HepG2 (cell line): Measurements from ENCODE around the gene DPEP2NB. TPM values are rescaled to one million over a fixed set of nuclear protein-coding genes. Genes with fewer than 3 reads are reported as not detected.

ENCODE experiments used
- DNMT3B ChIP-seq: conservative IDR thresholded peaks from 2 replicates; pipeline ENCODE4 v1.6.1; 2016; ENCODE audit warnings: missing biosample characterization, control low read depth
- KDM6A ChIP-seq: IDR thresholded peaks from 2 replicates; pipeline ENCODE4 v1.6.1; 2016; ENCODE audit warnings: low read depth
- NRL ChIP-seq: sonication (generic); formaldehyde crosslinking; IDR thresholded peaks from 2 replicates; pipeline ENCODE4 v1.5.0; 2020; ENCODE audit warnings: missing genetic modification reagents, mild to moderate bottlenecking, moderate library complexity, borderline replicate concordance
- PHF21A ChIP-seq: sonication (generic); formaldehyde crosslinking; IDR thresholded peaks from 2 replicates; pipeline ENCODE4 v1.5.0; 2020; ENCODE audit warnings: mild to moderate bottlenecking, missing genetic modification reagents
- SIN3B ChIP-seq: fragments of 150-350 bp; IDR thresholded peaks from 2 replicates; pipeline ENCODE4 v1.6.1; 2014; ENCODE audit warnings: low read length
- YEATS2 ChIP-seq: sonication (generic); formaldehyde crosslinking; IDR thresholded peaks from 2 replicates; pipeline ENCODE4 v1.4.0; 2020; ENCODE audit warnings: missing genetic modification reagents, borderline replicate concordance
- ZBTB7A ChIP-seq: sonication (generic); formaldehyde crosslinking; IDR thresholded peaks from 2 replicates; pipeline ENCODE4 v1.8.0; 2022; ENCODE audit warnings: mild to moderate bottlenecking, missing genetic modification reagents
- ZEB1 ChIP-seq: IDR thresholded peaks from 2 replicates; pipeline ENCODE4 v1.6.1; 2012; ENCODE audit warnings: mild to moderate bottlenecking, low read depth, inconsistent platforms; ENCODE audit not compliant: insufficient replicate concordance
- ZIK1 ChIP-seq: sonication (generic); formaldehyde crosslinking; IDR thresholded peaks from 2 replicates; pipeline ENCODE4 v1.5.0; 2020; ENCODE audit warnings: mild to moderate bottlenecking, low read depth, missing genetic modification reagents, borderline replicate concordance
- ZNF468 ChIP-seq: sonication (generic); formaldehyde crosslinking; IDR thresholded peaks from 2 replicates; pipeline ENCODE4 v1.8.0; 2022; ENCODE audit warnings: mild to moderate bottlenecking, moderate library complexity, missing genetic modification reagents
- ZNF549 ChIP-seq: sonication (generic); formaldehyde crosslinking; IDR thresholded peaks from 2 replicates; pipeline ENCODE4 v1.5.0; 2020; ENCODE audit warnings: missing genetic modification reagents
- ZNF552 ChIP-seq: sonication (generic); formaldehyde crosslinking; IDR thresholded peaks from 2 replicates; pipeline ENCODE4 v1.9.0; 2022; ENCODE audit warnings: missing genetic modification reagents, mild to moderate bottlenecking, borderline replicate concordance
- ZNF605 ChIP-seq: sonication (generic); formaldehyde crosslinking; IDR thresholded peaks from 2 replicates; pipeline ENCODE4 v1.8.0; 2022; ENCODE audit warnings: mild to moderate bottlenecking, missing genetic modification reagents
- ZNF674 ChIP-seq: sonication (generic); formaldehyde crosslinking; IDR thresholded peaks from 2 replicates; pipeline ENCODE4 v1.5.0; 2020; ENCODE audit warnings: low read depth, mild to moderate bottlenecking, missing genetic modification reagents
- ZNF713 ChIP-seq: sonication (generic); formaldehyde crosslinking; IDR thresholded peaks from 2 replicates; pipeline ENCODE4 v1.4.0; 2020; ENCODE audit warnings: mild to moderate bottlenecking, missing genetic modification reagents
- ZNF781 ChIP-seq: sonication (generic); formaldehyde crosslinking; IDR thresholded peaks from 2 replicates; pipeline ENCODE4 v1.5.1; 2020; ENCODE audit warnings: borderline replicate concordance, mild to moderate bottlenecking, missing genetic modification reagents; ENCODE audit errors: not compliant biosample characterization
- ZNF878 ChIP-seq: sonication (generic); formaldehyde crosslinking; IDR thresholded peaks from 2 replicates; pipeline ENCODE4 v1.8.1; 2023; ENCODE audit warnings: mild to moderate bottlenecking, missing genetic modification reagents, moderate library complexity
- ZNF879 ChIP-seq: sonication (generic); formaldehyde crosslinking; IDR thresholded peaks from 2 replicates; pipeline ENCODE4 v1.8.1; 2023; ENCODE audit warnings: missing genetic modification reagents
- polyA plus RNA-seq, 8 experiments: library from polyadenylated mRNA; depleted of rRNA in 3 of 8; stranded (reverse) in 7 of 8; unstranded in 1 of 8; fragments of >200 nt; fragmentation: Illumina TruSeq in 4 of 8; extraction: Trizol in 4 of 8; gene quantifications; 2 replicates each; pipeline versions ENCODE4 v1.2.1 to v1.2.3, GENCODE V29; 2011 to 2016; ENCODE audit warnings: low read depth in 4 of 8, missing spikeins in 1 of 8, mixed read lengths in 1 of 8; ENCODE audit not compliant: insufficient read depth in 1 of 8
- total RNA-seq, 5 experiments: library from RNA; depleted of rRNA; stranded (reverse); fragments of >200 nt; fragmentation: Illumina TruSeq; extraction: Trizol; gene quantifications; 2 replicates each; pipeline ENCODE4 v1.2.3, GENCODE V29; 2016; ENCODE audit warnings: low read depth in 1 of 5
- TF ChIP-seq, protein P1 (sequence below): sonication (generic); formaldehyde crosslinking; IDR thresholded peaks from 2 replicates; pipeline ENCODE4 v1.5.1; 2020; ENCODE audit warnings: mild to moderate bottlenecking, missing genetic modification reagents
- TF ChIP-seq, protein P2 (sequence below): IDR thresholded peaks from 2 replicates; pipeline ENCODE4 v1.6.1; 2018; ENCODE audit warnings: missing genetic modification reagents, mild to moderate bottlenecking, missing compliant biosample characterization
- TF ChIP-seq, protein P3 (sequence below): sonication (generic); formaldehyde crosslinking; IDR thresholded peaks from 2 replicates; pipeline ENCODE4 v1.5.0; 2020; ENCODE audit warnings: missing genetic modification reagents
- TF ChIP-seq, protein P4 (sequence below): IDR thresholded peaks from 2 replicates; pipeline ENCODE4 v1.6.1; 2016; ENCODE audit warnings: low read depth, borderline replicate concordance
- TF ChIP-seq, protein P5 (sequence below): sonication (generic); formaldehyde crosslinking; IDR thresholded peaks from 2 replicates; pipeline ENCODE4 v1.4.0; 2020; ENCODE audit warnings: missing genetic modification reagents, borderline replicate concordance

The DPEP2NB gene
- total and polyA plus RNA-seq, 2 of the 13 experiments (the other 11 are each of a cell fraction or from before 2014, with no cell fraction given): not detected

DNA sequence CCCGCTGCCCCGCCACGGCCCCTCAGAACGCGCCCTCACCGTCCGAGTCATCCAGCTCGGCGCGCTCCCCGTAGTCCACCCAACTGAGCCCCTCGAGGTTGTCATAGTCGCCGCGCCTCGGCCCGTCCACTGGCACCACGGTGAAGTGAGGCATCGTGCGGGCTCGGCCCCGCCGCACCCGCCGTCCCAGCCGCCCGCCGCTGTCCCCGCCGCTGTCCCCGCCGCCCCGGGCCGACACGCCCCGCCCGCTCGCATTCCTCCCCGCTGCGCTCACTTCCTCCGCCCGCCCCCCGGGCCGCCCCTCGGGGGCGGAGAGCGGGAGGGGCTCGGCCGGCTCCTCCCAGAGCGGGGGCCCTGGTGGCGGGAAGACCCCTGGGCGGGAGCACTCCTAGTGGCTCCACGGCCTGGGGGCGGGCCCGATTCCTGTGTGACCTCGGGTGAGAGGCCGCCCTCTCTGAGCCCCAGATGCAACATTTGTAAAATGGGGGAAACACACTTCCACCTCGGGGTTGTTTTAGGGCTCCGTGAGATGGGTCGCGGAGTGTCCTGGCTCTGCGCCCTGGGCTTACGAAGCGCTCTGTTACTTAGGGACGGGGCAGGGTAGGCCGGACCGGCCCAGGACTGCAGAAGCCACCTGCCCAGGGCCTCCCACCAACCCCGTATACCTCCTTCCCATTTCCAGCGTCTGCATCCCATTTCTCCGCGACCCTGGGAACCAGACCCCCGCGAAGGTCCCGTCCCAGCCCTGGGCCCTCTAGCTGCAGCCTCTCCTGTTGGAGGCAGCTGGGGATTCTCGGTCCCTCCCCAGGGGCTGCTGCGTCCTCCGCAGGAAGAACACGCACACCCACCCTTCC is 47.1 kb downstream of the DPEP2NB start, which contains the start of gene SLC12A4 (continued):
- TF ChIP-seq, protein P1, sequence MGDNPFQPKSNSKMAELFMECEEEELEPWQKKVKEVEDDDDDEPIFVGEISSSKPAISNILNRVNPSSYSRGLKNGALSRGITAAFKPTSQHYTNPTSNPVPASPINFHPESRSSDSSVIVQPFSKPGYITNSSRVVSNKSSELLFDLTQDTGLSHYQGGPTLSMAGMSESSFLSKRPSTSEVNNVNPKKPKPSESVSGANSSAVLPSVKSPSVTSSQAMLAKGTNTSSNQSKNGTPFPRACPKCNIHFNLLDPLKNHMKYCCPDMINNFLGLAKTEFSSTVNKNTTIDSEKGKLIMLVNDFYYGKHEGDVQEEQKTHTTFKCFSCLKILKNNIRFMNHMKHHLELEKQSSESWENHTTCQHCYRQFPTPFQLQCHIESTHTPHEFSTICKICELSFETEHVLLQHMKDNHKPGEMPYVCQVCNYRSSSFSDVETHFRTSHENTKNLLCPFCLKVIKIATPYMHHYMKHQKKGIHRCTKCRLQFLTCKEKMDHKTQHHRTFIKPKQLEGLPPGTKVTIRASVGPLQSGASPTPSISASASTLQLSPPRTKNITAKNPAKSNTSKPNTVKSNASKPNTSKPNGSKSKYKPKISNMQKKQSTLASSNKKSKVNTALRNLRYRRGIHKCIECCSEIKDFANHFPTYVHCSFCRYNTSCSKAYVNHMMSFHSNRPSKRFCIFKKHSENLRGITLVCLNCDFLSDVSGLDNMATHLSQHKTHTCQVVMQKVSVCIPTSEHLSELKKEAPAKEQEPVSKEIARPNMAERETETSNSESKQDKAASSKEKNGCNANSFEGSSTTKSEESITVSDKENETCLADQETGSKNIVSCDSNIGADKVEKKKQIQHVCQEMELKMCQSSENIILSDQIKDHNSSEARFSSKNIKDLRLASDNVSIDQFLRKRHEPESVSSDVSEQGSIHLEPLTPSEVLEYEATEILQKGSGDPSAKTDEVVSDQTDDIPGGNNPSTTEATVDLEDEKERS: peak; percentile 70
- peak; percentile 35; the same call in 1 of the 2 replicates for TF ChIP-seq ZNF879 (CRISPR knock-in tag)
- TF ChIP-seq, protein P2, sequence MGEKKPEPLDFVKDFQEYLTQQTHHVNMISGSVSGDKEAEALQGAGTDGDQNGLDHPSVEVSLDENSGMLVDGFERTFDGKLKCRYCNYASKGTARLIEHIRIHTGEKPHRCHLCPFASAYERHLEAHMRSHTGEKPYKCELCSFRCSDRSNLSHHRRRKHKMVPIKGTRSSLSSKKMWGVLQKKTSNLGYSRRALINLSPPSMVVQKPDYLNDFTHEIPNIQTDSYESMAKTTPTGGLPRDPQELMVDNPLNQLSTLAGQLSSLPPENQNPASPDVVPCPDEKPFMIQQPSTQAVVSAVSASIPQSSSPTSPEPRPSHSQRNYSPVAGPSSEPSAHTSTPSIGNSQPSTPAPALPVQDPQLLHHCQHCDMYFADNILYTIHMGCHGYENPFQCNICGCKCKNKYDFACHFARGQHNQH (CRISPR knock-in tag): peak; percentile 89
- peak; percentile 64 for TF ChIP-seq PHF21A (CRISPR knock-in tag)
- peak; percentile 93 for TF ChIP-seq ZBTB7A (CRISPR knock-in tag)
- TF ChIP-seq, protein P3, sequence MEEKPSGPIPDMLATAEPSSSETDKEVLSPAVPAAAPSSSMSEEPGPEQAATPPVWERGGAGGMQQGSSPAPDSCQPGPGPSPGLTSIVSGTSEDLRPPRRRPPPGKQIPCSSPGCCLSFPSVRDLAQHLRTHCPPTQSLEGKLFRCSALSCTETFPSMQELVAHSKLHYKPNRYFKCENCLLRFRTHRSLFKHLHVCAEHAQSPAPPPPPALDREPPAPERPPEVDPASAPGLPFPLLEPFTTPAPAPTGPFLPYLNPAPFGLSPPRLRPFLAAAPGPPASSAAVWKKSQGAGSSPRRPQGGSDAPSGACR (CRISPR knock-in tag): peak; percentile 75; the same call in 1 of the 2 replicates
- peak; percentile 35 for TF ChIP-seq ZNF781 (CRISPR knock-in tag)
- no peak for TF ChIP-seq ZNF549 (CRISPR knock-in tag)
- TF ChIP-seq ZNF674 (CRISPR knock-in tag): no peak
- peak; percentile 72; the same call in 1 of the 2 replicates for TF ChIP-seq NRL (CRISPR knock-in tag)
- peak; percentile 82; the same call in 1 of the 2 replicates for TF ChIP-seq ZNF878 (CRISPR knock-in tag)
- TF ChIP-seq, protein P4, sequence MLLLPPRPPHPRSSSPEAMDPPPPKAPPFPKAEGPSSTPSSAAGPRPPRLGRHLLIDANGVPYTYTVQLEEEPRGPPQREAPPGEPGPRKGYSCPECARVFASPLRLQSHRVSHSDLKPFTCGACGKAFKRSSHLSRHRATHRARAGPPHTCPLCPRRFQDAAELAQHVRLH (CRISPR knock-in tag): peak; percentile 86
- no peak for TF ChIP-seq DNMT3B (CRISPR knock-in tag)
- TF ChIP-seq SIN3B: no peak; the same call in 1 of the 2 replicates
- TF ChIP-seq ZIK1: peak; percentile 21; the same call in 1 of the 2 replicates
- TF ChIP-seq ZEB1: no peak
- no peak for TF ChIP-seq ZNF468
- TF ChIP-seq ZNF713: 0 out of 2 replicates have a peak, but pooled peaks have one; percentile 50
- 0 out of 2 replicates have a peak, but pooled peaks have one; percentile 17 for TF ChIP-seq KDM6A (CRISPR knock-in tag)
- no peak for TF ChIP-seq ZNF552 (CRISPR knock-in tag)
- TF ChIP-seq, protein P5, sequence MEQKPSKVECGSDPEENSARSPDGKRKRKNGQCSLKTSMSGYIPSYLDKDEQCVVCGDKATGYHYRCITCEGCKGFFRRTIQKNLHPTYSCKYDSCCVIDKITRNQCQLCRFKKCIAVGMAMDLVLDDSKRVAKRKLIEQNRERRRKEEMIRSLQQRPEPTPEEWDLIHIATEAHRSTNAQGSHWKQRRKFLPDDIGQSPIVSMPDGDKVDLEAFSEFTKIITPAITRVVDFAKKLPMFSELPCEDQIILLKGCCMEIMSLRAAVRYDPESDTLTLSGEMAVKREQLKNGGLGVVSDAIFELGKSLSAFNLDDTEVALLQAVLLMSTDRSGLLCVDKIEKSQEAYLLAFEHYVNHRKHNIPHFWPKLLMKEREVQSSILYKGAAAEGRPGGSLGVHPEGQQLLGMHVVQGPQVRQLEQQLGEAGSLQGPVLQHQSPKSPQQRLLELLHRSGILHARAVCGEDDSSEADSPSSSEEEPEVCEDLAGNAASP (CRISPR knock-in tag): peak; percentile 62; the same call in 1 of the 2 replicates
- TF ChIP-seq YEATS2 (CRISPR knock-in tag): peak; percentile 39; the same call in 1 of the 2 replicates
- TF ChIP-seq ZNF605 (CRISPR knock-in tag): peak; percentile 92
